Raji (cell line): ENCODE data around the gene PAM.

Source experiments
- POLR2A ChIP-seq: IDR thresholded peaks from 2 replicates; pipeline ENCODE4 v1.6.1; 2011; ENCODE audit warnings: low read depth, low read length, control low read depth; ENCODE audit not compliant: insufficient read depth

Gene PAM

GRCh38 chr5:102850503-102850902, 95.4 kb downstream of the PAM start:
- no peak for TF ChIP-seq POLR2A

GRCh38 chr5:102853680-102854079, 98.6 kb downstream of the PAM start:
- no peak for TF ChIP-seq POLR2A

GRCh38 chr5:102855681-102856388, 100.7 kb downstream of the PAM start:
- no peak for TF ChIP-seq POLR2A

GRCh38 chr5:102856389-102856777, 101.3 kb downstream of the PAM start:
- TF ChIP-seq POLR2A, result no peak

- no peak for TF ChIP-seq POLR2A
These were observed 102.1 kb downstream of the PAM start for GRCh38 chr5:102857076-102857818.

GRCh38 chr5:102858221-102858620, 103.1 kb downstream of the PAM start:
- TF ChIP-seq POLR2A, result no peak

- TF ChIP-seq POLR2A, result no peak
These were observed 103.7 kb downstream of the PAM start for GRCh38 chr5:102858808-102859207.

GRCh38 chr5:102860035-102860434, 104.9 kb downstream of the PAM start:
- TF ChIP-seq POLR2A, result no peak

GRCh38 chr5:102863058-102863457, 108.0 kb downstream of the PAM start:
- no peak for TF ChIP-seq POLR2A

- TF ChIP-seq POLR2A, result no peak
These were observed 108.9 kb downstream of the PAM start for GRCh38 chr5:102863764-102864560.

GRCh38 chr5:102865171-102865509, 110.0 kb downstream of the PAM start:
- no peak for TF ChIP-seq POLR2A

GRCh38 chr5:102865510-102866236, 110.6 kb downstream of the PAM start:
- no peak for TF ChIP-seq POLR2A

GRCh38 chr5:102866237-102866600, 111.1 kb downstream of the PAM start:
- TF ChIP-seq POLR2A, result no peak

- no peak for TF ChIP-seq POLR2A
These were observed 113.0 kb downstream of the PAM start for GRCh38 chr5:102867992-102868662.

- TF ChIP-seq POLR2A, result no peak
These were observed 114.1 kb downstream of the PAM start for GRCh38 chr5:102869230-102869629.
